OCI-M2 (cell line): ENCODE data around the gene OSBPL10.

Experiments
- DNase-seq: peaks from one replicate; lab custom pipeline; 2025; ENCODE audit not compliant: unreplicated experiment; lab: John Stamatoyannopoulos, UW

The OSBPL10 gene

GRCh38 chr3:31680072-31680870 is 300.8 kb downstream of the OSBPL10 start:
- no peak for DNase-seq

GRCh38 chr3:31676556-31676955 is 304.5 kb downstream of the OSBPL10 start:
- DNase-seq = no peak

- no peak for DNase-seq
Observed at GRCh38 chr3:31673950-31674349, 307.1 kb downstream of the OSBPL10 start.

GRCh38 chr3:31671976-31672375 is 309.1 kb downstream of the OSBPL10 start:
- no peak for DNase-seq

GRCh38 chr3:31671451-31671850 is 309.6 kb downstream of the OSBPL10 start:
- DNase-seq = no peak

- DNase-seq = no peak
Observed at GRCh38 chr3:31670722-31671121, 310.3 kb downstream of the OSBPL10 start.

GRCh38 chr3:31670136-31670535 is 310.9 kb downstream of the OSBPL10 start:
- DNase-seq = no peak

GRCh38 chr3:31668242-31668641 is 312.8 kb downstream of the OSBPL10 start:
- DNase-seq = no peak

GRCh38 chr3:31667582-31667981 is 313.5 kb downstream of the OSBPL10 start:
- no peak for DNase-seq

GRCh38 chr3:31664031-31664430 is 317.0 kb downstream of the OSBPL10 start:
- no peak for DNase-seq

GRCh38 chr3:31661993-31662670 is 318.9 kb downstream of the OSBPL10 start:
- no peak for DNase-seq

GRCh38 chr3:31661286-31661685 is 319.8 kb downstream of the OSBPL10 start:
- DNase-seq = no peak

- DNase-seq = no peak
Observed at GRCh38 chr3:31659246-31659645, 321.8 kb downstream of the OSBPL10 start.

- DNase-seq = no peak
Observed at GRCh38 chr3:31654998-31655397, 326.1 kb downstream of the OSBPL10 start.

- DNase-seq = no peak
Observed at GRCh38 chr3:31653464-31653863, 327.6 kb downstream of the OSBPL10 start.

GRCh38 chr3:31652296-31652695 is 328.8 kb downstream of the OSBPL10 start:
- DNase-seq = no peak

- DNase-seq = no peak
Observed at GRCh38 chr3:31648286-31648968, 332.6 kb downstream of the OSBPL10 start.

GRCh38 chr3:31645256-31645655 is 335.8 kb downstream of the OSBPL10 start:
- no peak for DNase-seq

GRCh38 chr3:31639828-31640227 is 341.2 kb downstream of the OSBPL10 start:
- DNase-seq = no peak

GRCh38 chr3:31636694-31637442 is 344.2 kb downstream of the OSBPL10 start:
- no peak for DNase-seq

- DNase-seq = no peak
Observed at GRCh38 chr3:31636049-31636448, 345.0 kb downstream of the OSBPL10 start.
